Right atrium auricular region (tissue), 2 donors: Measurements from ENCODE around the gene SLC34A3. TPM values are rescaled to one million over a fixed set of nuclear protein-coding genes. Genes with fewer than 3 reads are reported as not detected.

Source experiments
- DNase-seq: peaks from one replicate; pipeline ENCODE4 v3.0.0-alpha.2; 2019; ENCODE audit warnings: low spot score
- H3K27ac ChIP-seq, 2 donors: fragments of 200-600 bp; sonication (generic); 1 replicate in 1 of 2; 2 replicates in 1 of 2; pipeline ENCODE4 v1.5.1; 2016 to 2019
- H3K27me3 ChIP-seq, 2 donors: fragments of 200-600 bp; sonication (generic); one replicate each; pipeline versions ENCODE4 v1.5.1 to v1.6.0; 2017 to 2019
- H3K36me3 ChIP-seq: fragments of 200-600 bp; sonication (generic); one replicate; pipeline ENCODE4 v1.5.1; 2016
- H3K4me1 ChIP-seq, 2 donors: fragments of 200-600 bp; sonication (generic); one replicate each; pipeline versions ENCODE4 v1.5.1 to v1.6.0; 2017 to 2019
- H3K4me3 ChIP-seq, 2 donors: fragments of 200-600 bp; sonication (generic); 1 replicate in 1 of 2; 2 replicates in 1 of 2; pipeline ENCODE4 v1.5.1; 2017 to 2019; ENCODE audit warnings: mild to moderate bottlenecking in 1 of 2, moderate library complexity in 1 of 2
- H3K9me3 ChIP-seq, 2 donors: fragments of 200-600 bp; sonication (generic); one replicate each; pipeline ENCODE4 v1.5.1; 2019
- total RNA-seq, 2 donors: library from RNA; depleted of rRNA; stranded (reverse); fragments of >200 nt; gene quantifications; one replicate each; pipeline ENCODE4 v1.1.0, GENCODE V29; 2016
- TF ChIP-seq, protein P1 (sequence below), 2 donors: fragments of 200-600 bp; sonication (generic); IDR thresholded peaks; one replicate each; pipeline ENCODE4 v1.5.1; 2019; ENCODE audit warnings: antibody characterized with exemption in 2 of 2

Gene SLC34A3
- total RNA-seq, 2 donors from 2014 or later = not detected

DNA sequence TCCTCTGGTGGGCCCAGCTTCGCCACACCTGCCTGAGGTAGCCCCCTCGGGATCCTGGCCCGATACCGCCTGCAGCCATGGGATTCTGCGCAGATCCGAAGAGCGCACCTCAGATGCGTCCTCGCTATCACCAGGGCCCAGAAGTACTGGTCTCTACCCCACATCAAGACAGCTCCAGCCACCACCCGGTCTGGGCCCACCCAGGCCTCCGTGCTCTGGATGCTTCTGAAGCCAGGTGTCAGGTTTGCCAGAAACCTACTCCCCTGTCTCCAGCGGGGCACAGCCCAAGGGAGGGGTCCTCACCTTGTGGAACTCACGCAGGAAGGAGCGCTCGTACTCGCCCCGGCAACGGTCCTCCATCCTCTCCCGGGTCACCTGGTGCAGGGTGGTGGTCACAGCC lies 44.8 kb upstream of the SLC34A3 start:
- no peaks in the 10 kb centered on the region for H3K9me3 ChIP-seq
- H3K4me1 ChIP-seq = peaks cover 0 to 43% of the 10 kb centered on the region in 2 donors
- TF ChIP-seq, protein P1, sequence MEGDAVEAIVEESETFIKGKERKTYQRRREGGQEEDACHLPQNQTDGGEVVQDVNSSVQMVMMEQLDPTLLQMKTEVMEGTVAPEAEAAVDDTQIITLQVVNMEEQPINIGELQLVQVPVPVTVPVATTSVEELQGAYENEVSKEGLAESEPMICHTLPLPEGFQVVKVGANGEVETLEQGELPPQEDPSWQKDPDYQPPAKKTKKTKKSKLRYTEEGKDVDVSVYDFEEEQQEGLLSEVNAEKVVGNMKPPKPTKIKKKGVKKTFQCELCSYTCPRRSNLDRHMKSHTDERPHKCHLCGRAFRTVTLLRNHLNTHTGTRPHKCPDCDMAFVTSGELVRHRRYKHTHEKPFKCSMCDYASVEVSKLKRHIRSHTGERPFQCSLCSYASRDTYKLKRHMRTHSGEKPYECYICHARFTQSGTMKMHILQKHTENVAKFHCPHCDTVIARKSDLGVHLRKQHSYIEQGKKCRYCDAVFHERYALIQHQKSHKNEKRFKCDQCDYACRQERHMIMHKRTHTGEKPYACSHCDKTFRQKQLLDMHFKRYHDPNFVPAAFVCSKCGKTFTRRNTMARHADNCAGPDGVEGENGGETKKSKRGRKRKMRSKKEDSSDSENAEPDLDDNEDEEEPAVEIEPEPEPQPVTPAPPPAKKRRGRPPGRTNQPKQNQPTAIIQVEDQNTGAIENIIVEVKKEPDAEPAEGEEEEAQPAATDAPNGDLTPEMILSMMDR (IDR thresholded peaks at IDR 0.05) = no peak
- no peak overlapping the region for H3K4me3 ChIP-seq
- no peak overlapping the region for H3K27ac ChIP-seq
- peaks cover 56% of the 10 kb centered on the region for H3K36me3 ChIP-seq
- H3K27me3 ChIP-seq = no peaks in the 10 kb centered on the region
- no peak for DNase-seq

DNA sequence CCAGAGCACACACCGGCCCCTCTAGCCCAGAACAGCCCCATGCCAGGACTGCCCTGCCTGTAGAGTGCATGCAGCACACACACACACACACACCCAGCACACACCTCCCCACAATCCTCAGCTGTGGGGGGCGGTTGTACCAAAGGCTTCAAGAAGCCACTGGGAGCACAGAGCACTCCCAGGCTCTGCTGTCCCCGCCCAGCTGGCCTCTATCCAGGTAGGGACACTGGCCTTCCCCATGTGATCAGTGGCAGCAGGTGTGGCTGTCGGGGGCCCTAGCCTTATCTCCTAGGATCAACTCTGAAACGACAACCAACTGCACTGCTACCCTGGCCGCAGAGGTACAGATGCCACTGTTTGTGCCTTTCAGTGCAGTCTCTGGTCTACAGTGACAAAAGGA lies 44.3 kb upstream of the SLC34A3 start:
- H3K36me3 ChIP-seq = peaks cover 53% of the 10 kb centered on the region
- H3K27ac ChIP-seq = no peak overlapping the region
- H3K4me3 ChIP-seq = no peak overlapping the region
- no peaks in the 10 kb centered on the region for H3K9me3 ChIP-seq
- TF ChIP-seq, protein P1 (IDR thresholded peaks at IDR 0.05) = no peak
- peaks cover 0 to 43% of the 10 kb centered on the region in 2 donors for H3K4me1 ChIP-seq
- H3K27me3 ChIP-seq = no peaks in the 10 kb centered on the region
- DNase-seq = no peak

DNA sequence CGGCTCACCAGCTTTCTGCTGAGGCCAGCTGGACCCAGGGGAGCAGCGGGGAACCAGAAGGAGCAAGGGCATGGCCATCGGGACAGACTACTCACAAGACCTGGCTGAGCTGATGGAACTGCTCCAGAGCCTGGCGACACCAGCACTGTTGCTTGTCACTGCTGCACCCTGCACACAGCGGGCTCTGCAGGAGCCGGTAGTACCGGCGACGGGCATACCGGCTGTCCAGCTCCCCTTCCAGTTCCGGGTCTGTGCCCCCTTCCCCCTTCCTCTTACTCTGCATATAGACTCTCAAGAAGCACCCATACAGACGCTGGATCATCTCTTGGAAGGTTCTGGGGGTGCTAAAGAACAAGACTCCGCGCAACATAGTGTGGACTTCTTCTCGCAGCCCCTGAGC lies 43.3 kb upstream of the SLC34A3 start:
- Histone ChIP-seq H3K36me3 (peaks cover 47% of the 10 kb centered on the region), H3K9me3 (no peaks in the 10 kb centered on the region), H3K27me3 (no peaks in the 10 kb centered on the region), H3K4me1 (peaks cover 0 to 43% of the 10 kb centered on the region in 2 donors), H3K4me3 (peak overlapping the region; percentile 84 to 98), H3K27ac (no peak overlapping the region)
- TF ChIP-seq, protein P1 (IDR thresholded peaks at IDR 0.05) = no peak
- DNase-seq = no peak

DNA sequence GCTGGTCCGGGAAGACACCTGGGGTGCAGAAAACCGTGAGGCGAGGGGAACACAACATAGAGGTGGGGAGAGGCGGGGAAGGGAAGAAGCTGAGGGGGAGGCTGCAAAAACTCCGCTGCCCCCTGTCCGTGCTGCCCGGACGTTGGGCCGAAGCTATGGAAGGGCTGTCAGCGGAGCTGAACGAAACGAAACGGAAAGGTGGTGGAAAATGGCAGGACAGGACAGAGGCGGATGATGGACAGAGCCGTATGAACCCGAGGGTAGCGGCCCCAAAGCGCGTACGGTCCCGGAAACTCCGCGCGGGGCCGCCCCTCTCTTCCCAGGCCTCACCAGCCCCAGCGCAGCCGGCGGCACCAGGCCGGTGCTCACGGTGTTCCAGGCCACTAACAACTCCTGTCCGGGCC lies 42.6 kb upstream of the SLC34A3 start:
- peaks cover 40% of the 10 kb centered on the region for H3K36me3 ChIP-seq
- H3K9me3 ChIP-seq = no peaks in the 10 kb centered on the region
- TF ChIP-seq, protein P1 (IDR thresholded peaks at IDR 0.05) = no peak
- H3K27ac ChIP-seq = peak overlapping the region; percentile 92 to 97
- H3K4me3 ChIP-seq = peak overlapping the region; percentile 84 to 98
- H3K4me1 ChIP-seq = peaks cover 0 to 43% of the 10 kb centered on the region in 2 donors
- H3K27me3 ChIP-seq = no peaks in the 10 kb centered on the region
- DNase-seq = no peak

DNA sequence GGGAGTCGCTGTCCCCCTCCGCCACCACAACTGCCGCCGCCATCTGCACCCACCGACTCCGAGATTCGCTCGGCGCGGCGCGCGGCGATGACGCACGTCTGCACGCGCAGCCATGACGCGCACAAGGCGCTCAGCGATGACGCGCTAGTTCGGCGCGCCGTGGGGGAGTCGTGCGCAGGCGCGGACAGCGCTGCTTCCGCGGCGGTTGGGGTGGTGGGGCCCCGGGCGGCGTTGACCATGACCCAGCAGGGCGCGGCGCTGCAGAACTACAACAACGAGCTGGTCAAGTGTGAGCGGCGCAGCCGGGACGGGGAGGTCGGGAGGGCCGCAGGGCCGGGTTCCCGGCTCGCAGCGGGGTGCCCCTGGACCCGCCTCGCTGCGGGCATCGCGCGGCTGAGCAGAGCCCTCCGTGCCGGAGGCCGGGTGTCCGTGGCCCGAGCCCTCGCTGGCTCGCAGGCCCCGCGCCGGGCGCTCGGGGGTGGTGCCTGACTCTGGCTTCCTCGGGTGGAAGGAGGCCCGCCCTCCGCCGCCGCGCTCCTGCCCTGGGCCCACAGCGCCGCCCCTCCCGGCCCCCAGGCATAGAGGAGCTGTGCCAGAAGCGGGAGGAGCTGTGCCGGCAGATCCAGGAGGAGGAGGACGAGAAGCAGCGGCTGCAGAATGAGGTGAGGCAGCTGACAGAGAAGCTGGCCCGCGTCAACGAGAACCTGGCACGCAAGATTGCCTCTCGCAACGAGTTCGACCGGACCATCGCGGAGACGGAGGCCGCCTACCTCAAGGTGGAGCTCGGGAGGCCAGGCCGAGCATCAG lies 42.0 kb upstream of the SLC34A3 start, which contains the start of the genes ANAPC2 and SSNA1:
TSS of gene ANAPC2 (minus strand) at position 71 of the 807 bp plus-strand sequence. CDS start at position 43, 28 bp downstream.
TSS of gene SSNA1 (plus strand) at position 187 of the 807 bp plus-strand sequence. CDS start at position 238, 51 bp downstream.
- H3K4me3 ChIP-seq = peak within 1 kb of the TSS; percentile 84 to 98
- TF ChIP-seq, protein P1 (IDR thresholded peaks at IDR 0.05) = peak in 1 of 2 donors; percentile 54
- no peaks in the 10 kb centered on the region for H3K27me3 ChIP-seq
- DNase-seq = peak; percentile 94
- no peaks in the 10 kb centered on the region for H3K9me3 ChIP-seq
- peak within 1 kb of the TSS; percentile 92 to 97 for H3K27ac ChIP-seq
- H3K4me1 ChIP-seq = peaks cover 0 to 44% of the 10 kb centered on the region in 2 donors
- H3K36me3 ChIP-seq = peaks cover 34% of the 10 kb centered on the region
